GM12865 (cell line): Measurements from ENCODE around the gene CDH4.

ENCODE experiments used
- DNase-seq: peaks from one replicate; pipeline ENCODE4 v3.0.0; 2010; ENCODE audit warnings: low read depth
- H3K4me3 ChIP-seq: 2 replicates; pipeline ENCODE4 v1.5.1; 2011; ENCODE audit warnings: mild to moderate bottlenecking, low read depth, low read length, control low read depth
- CTCF ChIP-seq: IDR thresholded peaks from 2 replicates; pipeline ENCODE4 v1.5.1; 2011; ENCODE audit warnings: low read length, control low read depth, low read depth, inconsistent platforms; ENCODE audit not compliant: insufficient read depth; ENCODE audit errors: missing control alignments

The CDH4 gene

GRCh38 chr20:61765871-61766654 is 514.0 kb downstream of the CDH4 start:
- no peak for TF ChIP-seq CTCF
- H3K4me3 ChIP-seq, result no peak overlapping the region
- no peak for DNase-seq

DNA sequence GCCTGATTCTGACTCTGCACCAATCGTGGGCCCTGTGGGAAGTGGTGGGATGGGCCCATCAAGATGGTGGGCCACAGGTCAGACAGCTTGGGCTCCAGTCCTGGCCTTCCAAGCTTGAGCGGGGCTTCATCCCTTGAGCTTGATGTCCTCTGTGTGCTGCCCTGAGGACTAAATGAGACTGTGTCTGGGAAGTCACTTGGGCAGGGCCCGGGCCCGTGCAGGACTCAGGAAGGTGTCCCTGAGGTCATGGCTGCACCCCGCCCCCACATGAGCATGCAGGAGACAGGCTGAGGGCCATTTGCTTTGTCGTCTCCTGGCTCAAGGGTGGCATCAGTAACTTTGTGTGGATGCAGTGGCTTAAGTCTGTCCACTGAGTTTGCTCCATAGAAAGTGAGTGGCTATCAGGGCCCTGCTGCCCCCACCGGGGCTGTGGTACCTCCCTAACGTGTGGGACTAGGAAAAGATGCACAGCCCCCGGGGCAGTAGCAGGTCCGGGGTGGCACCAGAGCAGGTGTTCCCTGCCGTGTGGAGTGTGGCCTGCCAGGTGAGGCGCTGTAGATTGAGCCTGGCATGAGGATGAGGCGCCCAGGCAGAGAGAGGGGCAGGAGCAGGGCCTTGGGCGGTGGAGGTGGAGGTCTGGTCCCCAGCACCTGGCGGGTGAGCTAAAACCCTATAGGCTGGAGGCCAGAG is 515.0 kb downstream of the CDH4 start:
- H3K4me3 ChIP-seq, result no peak overlapping the region
- no peak for TF ChIP-seq CTCF
- no peak for DNase-seq

GRCh38 chr20:61767761-61768494 is 515.9 kb downstream of the CDH4 start:
- no peak overlapping the region for H3K4me3 ChIP-seq
- no peak for TF ChIP-seq CTCF
- DNase-seq, result no peak

GRCh38 chr20:61768571-61769285 is 516.7 kb downstream of the CDH4 start:
- H3K4me3 ChIP-seq, result no peak overlapping the region
- no peak for DNase-seq
- no peak for TF ChIP-seq CTCF

DNA sequence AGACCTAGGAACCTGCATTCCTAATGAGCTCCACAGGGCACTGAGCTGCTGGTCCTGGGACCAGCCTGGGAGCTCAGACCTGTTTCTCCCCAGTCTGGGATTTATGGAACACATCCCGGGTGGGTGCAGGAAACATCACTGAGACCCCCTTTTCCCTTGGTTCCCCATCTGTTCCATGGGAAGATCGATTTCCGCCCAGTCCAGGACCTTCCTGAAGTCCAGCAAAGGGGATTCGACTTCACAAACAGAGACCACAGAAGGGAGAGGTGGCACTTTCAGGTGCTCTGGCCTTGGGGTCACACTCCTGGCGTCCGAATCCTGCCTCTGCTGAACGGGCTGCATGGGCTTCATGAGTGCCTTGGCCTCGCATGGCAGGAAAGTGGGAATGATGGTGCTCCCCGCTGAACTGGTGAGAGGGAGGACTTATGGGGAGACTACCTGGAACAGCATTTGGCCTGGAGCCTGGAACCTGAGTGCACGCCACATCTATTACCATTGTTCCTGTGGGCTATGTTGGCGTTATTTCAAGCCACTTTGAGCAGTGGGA is 517.3 kb downstream of the CDH4 start:
- no peak for TF ChIP-seq CTCF
- H3K4me3 ChIP-seq, result no peak overlapping the region
- DNase-seq, result no peak

DNA sequence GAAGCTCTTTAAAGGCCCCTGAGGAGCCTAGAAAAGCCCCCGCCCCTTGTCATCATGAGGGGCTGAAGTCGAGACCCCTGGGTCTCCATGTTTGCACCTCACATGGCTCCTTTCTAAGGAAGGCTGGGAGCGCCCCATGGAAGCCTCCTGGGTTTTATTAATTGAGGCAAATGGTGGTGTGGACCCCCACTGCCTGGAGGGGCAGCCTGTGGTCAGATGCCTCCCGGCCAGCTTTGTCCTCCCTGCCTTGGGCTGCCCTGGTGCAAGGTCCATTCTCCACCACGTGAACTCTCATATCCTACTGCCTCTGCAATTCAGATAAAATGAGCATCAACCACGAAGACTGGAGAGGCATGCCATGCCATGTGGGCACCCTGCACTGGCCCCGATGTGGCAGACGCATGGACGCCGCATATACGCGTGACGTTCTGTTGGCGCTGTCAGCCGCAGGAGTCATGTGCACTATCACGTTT is 518.1 kb downstream of the CDH4 start:
- no peak for DNase-seq
- no peak overlapping the region for H3K4me3 ChIP-seq
- no peak for TF ChIP-seq CTCF
